ENCODE measurements around the gene HK3. TPM values are rescaled to one million over a fixed set of nuclear protein-coding genes. Genes with fewer than 3 reads are reported as not detected.

HK3 gene
- total and polyA plus RNA-seq, 4 donors: 4.3 to 25.5 (median 13.3) TPM

- Histone ChIP-seq H3K27me3 (ENCODE audit: control insufficient read depth in 4 of 4, insufficient read depth in 4 of 4, low read length in 3 of 4) (peaks cover 0 to 14% (median 0%) of the 10 kb centered on the region in 4 donors), H3K4me1 (ENCODE audit: control insufficient read depth in 4 of 4, insufficient read depth in 4 of 4, low read length in 3 of 4) (no peaks in the 10 kb centered on the region)
- WGBS: 72% methylated on average over 5 of the region's 5 CpGs
Measured at GRCh38 chr5:176863765-176864098, 35.4 kb downstream of the HK3 start.

DNA sequence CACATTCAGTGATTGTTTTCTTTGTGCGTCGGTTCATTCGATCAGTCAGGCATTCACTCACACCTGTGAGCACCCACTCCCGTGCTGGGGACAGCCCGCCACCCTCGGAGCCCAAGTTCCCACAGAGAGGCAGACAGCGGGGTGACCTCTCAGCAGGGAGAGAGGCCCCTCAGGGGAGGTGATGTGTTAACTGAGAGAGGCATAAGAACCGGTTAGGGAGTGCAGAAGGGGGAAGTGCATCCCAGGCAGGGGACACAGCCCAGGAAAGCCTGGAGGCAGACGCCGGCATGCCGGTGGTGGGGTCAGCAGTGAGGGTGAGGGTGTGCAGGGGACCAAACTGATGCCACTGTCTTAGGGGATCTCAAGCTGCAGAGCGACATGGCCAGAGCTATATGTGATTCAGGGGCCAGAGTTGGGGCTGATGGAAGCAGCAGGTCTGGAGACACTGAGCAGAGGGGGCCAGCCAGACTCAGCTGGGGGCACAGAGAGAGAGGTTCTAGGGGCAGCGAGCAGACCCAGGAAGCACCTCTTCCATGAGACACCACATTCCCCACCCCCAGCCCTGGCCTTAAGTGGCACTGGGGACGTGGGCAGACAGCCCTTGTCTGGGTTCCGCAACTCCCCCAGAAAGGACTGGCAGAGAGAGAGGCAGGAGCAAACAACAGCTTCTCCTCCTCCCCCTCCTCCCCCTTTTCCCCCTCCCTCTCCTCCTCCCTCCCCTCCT lies 35.9 kb downstream of the HK3 start:
- Histone ChIP-seq H3K36me3 (ENCODE audit: control insufficient read depth in 4 of 4, insufficient read depth in 3 of 4, low read depth in 1 of 4, low read length in 3 of 4) (no peaks in the 10 kb centered on the region), H3K4me3 (ENCODE audit: low read depth in 1 of 3, low read length in 3 of 3) (no peak overlapping the region), H3K27me3 (ENCODE audit: control insufficient read depth in 4 of 4, insufficient read depth in 4 of 4, low read length in 3 of 4) (peaks cover 0 to 14% (median 0%) of the 10 kb centered on the region in 4 donors), H3K4me1 (ENCODE audit: control insufficient read depth in 4 of 4, insufficient read depth in 4 of 4, low read length in 3 of 4) (no peaks in the 10 kb centered on the region), H3K9ac (ENCODE audit: low read depth in 1 of 2, low read length in 2 of 2) (no peak overlapping the region), H3K27ac (ENCODE audit: low read depth in 1 of 2, low read length in 2 of 2) (no peak overlapping the region), H3K9me3 (ENCODE audit: control insufficient read depth in 4 of 4, low read length in 3 of 4) (no peaks in the 10 kb centered on the region)
- TF ChIP-seq RAD21 (IDR thresholded peaks at IDR 0.05): no peak
- no peak for TF ChIP-seq REST (IDR thresholded peaks at IDR 0.05)
- TF ChIP-seq FOXA1 (IDR thresholded peaks at IDR 0.05): no peak
- TF ChIP-seq, protein P1, sequence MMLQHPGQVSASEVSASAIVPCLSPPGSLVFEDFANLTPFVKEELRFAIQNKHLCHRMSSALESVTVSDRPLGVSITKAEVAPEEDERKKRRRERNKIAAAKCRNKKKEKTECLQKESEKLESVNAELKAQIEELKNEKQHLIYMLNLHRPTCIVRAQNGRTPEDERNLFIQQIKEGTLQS (IDR thresholded peaks at IDR 0.05): no peak
- WGBS: 39% methylated on average over 15 of the region's 15 CpGs
- DNase-seq (ENCODE audit: low spot score): no peak

More at GRCh38 chr5:176863765-176864098, 35.4 kb downstream of the HK3 start:
- Histone ChIP-seq H3K36me3 (ENCODE audit: control insufficient read depth in 4 of 4, insufficient read depth in 3 of 4, low read depth in 1 of 4, low read length in 3 of 4) (no peaks in the 10 kb centered on the region), H3K9ac (ENCODE audit: low read depth in 1 of 2, low read length in 2 of 2) (no peak overlapping the region), H3K9me3 (ENCODE audit: control insufficient read depth in 4 of 4, low read length in 3 of 4) (no peaks in the 10 kb centered on the region), H3K4me3 (ENCODE audit: low read depth in 1 of 3, low read length in 3 of 3) (no peak overlapping the region), H3K27ac (ENCODE audit: low read depth in 1 of 2, low read length in 2 of 2) (no peak overlapping the region)
- TF ChIP-seq, protein P1 (IDR thresholded peaks at IDR 0.05): no peak
- no peak for TF ChIP-seq YY1 (IDR thresholded peaks at IDR 0.05)
- TF ChIP-seq RAD21 (IDR thresholded peaks at IDR 0.05): no peak
- TF ChIP-seq RXRA (IDR thresholded peaks at IDR 0.05): no peak
- TF ChIP-seq JUND (IDR thresholded peaks at IDR 0.05): no peak
- no peak for TF ChIP-seq NR2F2 (IDR thresholded peaks at IDR 0.05)
- no peak for TF ChIP-seq REST (IDR thresholded peaks at IDR 0.05)
- TF ChIP-seq SP1 (IDR thresholded peaks at IDR 0.05): no peak
- DNase-seq (ENCODE audit: low spot score): no peak

Data from liver (tissue), 9 donors.